Measurements from ENCODE around the gene FXYD5.

- TF ChIP-seq POLR2AphosphoS5 (IDR thresholded peaks at IDR 0.05; ENCODE audit: insufficient read depth in 1 of 2, low read depth in 1 of 2): no peak
- no peak for TF ChIP-seq POLR2A (IDR thresholded peaks at IDR 0.05)
These were observed 47.5 kb upstream of the FXYD5 start for GRCh38 chr19:35106898-35107541.
